HFF-Myc (cell line): Measurements from ENCODE around the gene DYNC1I1.

Experiments
- DNase-seq: peaks from one replicate; pipeline ENCODE4 v3.0.0-alpha.2; 2011; ENCODE audit warnings: low read depth; ENCODE audit errors: extremely low read depth
- H3K4me3 ChIP-seq: replicated peaks from 2 replicates; pipeline ENCODE4 v1.5.1; 2011; ENCODE audit warnings: low read depth, mild to moderate bottlenecking, control low read depth, low read length
- TF ChIP-seq, protein P1 (sequence below): IDR thresholded peaks from 2 replicates; pipeline ENCODE4 v1.5.1; 2012; ENCODE audit warnings: mild to moderate bottlenecking, low read depth, low read length, control low read depth; ENCODE audit errors: missing control alignments

The DYNC1I1 gene

DNA sequence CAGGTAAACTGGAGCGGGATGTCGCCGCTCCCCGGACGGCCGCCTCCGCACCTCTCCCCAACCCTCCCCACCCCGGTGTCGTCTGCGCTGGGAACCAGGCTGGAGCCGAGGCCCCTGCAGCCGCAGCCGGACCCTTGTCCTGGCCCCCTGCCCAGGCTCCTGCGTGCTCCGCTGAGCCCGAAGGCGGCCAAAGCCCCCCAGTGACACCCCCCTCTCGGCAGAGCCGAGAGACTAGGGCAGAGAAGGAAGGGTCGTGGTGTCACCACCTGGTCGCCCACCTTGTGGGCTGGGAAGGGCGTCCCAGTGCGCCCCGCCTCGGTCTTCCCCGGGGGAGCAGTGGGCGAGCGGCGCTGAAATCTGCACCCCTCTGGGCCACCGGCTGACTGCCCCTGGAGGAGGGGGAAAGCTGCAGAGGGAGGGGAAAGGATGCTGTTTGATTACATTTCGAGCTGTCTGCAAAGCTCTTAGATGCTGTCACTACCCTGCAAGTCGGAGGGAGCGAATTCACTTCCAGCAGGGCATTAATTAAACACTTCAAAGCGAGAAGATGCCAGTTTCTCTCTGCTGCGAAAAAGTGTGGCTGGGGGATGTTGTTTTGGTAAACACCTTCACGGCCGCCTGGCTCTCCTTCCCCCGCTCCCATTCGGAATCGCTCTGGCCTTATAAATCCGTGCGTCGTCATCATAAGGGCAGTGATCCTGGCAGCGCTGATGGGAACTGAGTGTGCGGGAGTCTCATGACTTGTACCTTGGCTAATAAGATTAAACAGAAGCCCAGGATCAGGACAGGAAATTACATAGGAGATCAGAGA lies 622 bp downstream of the DYNC1I1 start:
- H3K4me3 ChIP-seq = peak overlapping the region; percentile 33
- no peak for DNase-seq
- TF ChIP-seq, protein P1, sequence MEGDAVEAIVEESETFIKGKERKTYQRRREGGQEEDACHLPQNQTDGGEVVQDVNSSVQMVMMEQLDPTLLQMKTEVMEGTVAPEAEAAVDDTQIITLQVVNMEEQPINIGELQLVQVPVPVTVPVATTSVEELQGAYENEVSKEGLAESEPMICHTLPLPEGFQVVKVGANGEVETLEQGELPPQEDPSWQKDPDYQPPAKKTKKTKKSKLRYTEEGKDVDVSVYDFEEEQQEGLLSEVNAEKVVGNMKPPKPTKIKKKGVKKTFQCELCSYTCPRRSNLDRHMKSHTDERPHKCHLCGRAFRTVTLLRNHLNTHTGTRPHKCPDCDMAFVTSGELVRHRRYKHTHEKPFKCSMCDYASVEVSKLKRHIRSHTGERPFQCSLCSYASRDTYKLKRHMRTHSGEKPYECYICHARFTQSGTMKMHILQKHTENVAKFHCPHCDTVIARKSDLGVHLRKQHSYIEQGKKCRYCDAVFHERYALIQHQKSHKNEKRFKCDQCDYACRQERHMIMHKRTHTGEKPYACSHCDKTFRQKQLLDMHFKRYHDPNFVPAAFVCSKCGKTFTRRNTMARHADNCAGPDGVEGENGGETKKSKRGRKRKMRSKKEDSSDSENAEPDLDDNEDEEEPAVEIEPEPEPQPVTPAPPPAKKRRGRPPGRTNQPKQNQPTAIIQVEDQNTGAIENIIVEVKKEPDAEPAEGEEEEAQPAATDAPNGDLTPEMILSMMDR = no peak

GRCh38 chr7:95776561-95777185 lies 4.3 kb downstream of the DYNC1I1 start:
- no peak overlapping the region for H3K4me3 ChIP-seq
- TF ChIP-seq, protein P1 = no peak
- no peak for DNase-seq

GRCh38 chr7:95777269-95777668 lies 4.9 kb downstream of the DYNC1I1 start:
- no peak overlapping the region for H3K4me3 ChIP-seq
- TF ChIP-seq, protein P1 = no peak
- no peak for DNase-seq

GRCh38 chr7:95780665-95781064 lies 8.3 kb downstream of the DYNC1I1 start:
- no peak for DNase-seq
- H3K4me3 ChIP-seq = no peak overlapping the region
- TF ChIP-seq, protein P1 = no peak

- DNase-seq = no peak
- no peak overlapping the region for H3K4me3 ChIP-seq
- TF ChIP-seq, protein P1 = no peak
Observed at GRCh38 chr7:95781961-95782586, 9.7 kb downstream of the DYNC1I1 start.

DNA sequence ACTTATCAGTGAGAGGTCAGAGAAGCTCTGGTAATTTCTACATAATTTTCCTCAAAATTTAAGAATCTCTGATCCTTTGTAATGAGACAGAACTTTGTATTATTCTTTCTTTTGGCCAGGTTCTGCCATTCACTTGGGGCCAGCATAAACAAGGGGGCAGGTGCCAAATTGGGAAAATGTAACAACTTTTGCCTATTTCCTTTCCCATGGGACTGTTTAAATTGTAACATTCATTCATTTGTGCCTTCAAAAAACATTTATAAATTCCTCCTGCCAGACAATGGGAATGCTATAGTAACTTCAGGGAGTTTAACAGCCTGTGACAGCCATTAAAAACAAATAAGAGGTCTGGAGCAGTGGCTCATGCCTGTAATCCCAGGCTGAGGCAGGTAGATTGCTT lies 12.4 kb downstream of the DYNC1I1 start:
- H3K4me3 ChIP-seq = no peak overlapping the region
- TF ChIP-seq, protein P1 = no peak
- DNase-seq = no peak
